Measurements from ENCODE around the gene SLC5A10.
A peak's percentile ranks its signal among the peaks of the same experiment; 100 is the strongest.

Gene SLC5A10

GRCh38 chr17:18986541-18987229, 34.7 kb downstream of the SLC5A10 start:
- DNase-seq = no peak

- DNase-seq = no peak
Measured at GRCh38 chr17:18987230-18987610, 35.3 kb downstream of the SLC5A10 start.

DNA sequence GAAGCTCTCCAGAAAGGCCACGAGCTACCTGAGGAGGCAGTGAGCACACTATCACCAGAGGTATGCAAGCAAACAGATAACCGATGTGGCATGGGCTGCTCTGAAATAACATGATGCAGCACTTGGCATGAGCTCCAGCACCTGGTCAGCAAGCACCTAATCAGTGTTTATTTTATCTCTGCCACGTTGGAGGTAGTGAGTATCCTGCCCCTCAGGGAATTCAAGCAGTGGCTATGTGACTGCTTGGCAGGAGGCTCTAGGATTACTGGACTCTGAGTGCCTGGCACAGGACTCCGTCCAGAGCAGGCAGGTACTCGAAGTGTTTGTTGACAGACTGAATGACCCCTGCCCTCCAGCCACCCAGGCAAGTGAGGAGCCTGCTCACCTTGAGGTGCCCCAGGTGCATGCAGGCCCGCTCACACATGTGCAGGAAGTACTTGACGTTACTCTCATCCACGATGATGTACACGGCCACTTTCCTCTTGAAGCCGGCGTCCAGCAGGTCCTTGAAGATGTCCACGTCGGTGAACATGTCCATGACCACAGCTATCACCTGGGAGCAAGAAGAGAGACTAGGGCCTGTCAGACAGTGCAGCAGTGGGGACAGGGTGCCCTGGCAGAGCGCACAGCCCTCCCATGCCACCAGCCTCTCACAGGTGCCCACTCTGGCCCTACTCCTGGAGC, 36.0 kb downstream of the SLC5A10 start:
- no peak for DNase-seq

- DNase-seq = no peak
Measured at GRCh38 chr17:18988546-18989173, 36.7 kb downstream of the SLC5A10 start.

DNA sequence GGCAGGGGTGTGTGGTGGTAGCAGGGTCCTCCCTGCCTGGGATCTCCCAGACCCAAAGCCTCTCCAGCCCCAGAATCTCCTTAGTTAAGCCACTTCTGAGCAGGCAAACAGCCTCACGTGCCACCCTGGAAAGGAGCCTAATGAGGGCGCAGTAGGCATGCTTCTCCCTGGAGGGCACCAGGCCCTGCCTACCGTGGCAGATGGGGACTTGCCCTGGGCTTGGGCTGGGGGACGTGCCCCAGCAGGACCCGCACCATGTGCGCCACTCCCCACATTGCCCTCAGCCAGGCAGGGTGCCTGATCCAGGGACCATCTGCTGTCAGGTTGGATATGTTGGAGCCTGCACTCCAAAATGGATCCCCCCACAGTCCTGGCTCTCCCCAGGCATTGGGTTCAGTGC, 38.4 kb downstream of the SLC5A10 start:
- no peak for DNase-seq

DNA sequence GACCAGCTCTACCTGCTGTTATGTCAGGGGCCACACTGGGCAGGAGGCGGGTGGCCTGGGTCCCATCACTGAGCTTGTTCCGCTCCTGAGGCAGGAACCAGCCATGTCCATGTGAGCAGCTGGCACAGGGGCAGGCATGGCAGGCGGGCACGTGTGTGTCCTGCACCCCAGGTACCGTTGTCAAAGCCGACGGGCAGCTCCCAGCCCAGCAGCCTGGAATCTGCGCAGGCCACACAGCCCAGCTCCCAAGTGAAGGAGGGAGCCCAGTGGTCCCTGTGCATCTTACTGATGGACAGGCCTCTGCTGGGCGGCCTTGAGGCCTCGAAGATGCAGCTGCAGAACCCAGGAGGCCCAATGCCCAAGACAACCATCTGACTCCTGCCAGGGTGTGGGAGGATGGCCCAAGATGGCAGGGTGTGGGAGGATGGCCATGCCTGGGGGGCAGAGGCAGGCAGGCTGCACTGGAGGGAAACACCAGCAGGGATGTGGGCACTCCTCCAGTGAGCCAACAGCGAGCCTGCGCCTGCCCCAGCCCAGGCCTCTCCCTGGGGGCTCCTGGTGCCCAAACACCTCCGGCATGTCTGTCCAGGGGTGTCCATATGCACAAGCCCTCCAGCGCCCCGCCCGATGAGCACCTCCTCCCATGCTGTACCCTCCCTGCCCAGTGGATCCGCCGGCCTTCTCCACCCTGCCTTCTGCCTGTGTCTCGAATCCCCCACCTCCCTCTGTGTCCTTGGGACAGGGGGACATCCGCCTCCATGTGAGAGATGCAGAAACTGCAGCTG, 39.8 kb downstream of the SLC5A10 start:
- DNase-seq = no peak

DNA sequence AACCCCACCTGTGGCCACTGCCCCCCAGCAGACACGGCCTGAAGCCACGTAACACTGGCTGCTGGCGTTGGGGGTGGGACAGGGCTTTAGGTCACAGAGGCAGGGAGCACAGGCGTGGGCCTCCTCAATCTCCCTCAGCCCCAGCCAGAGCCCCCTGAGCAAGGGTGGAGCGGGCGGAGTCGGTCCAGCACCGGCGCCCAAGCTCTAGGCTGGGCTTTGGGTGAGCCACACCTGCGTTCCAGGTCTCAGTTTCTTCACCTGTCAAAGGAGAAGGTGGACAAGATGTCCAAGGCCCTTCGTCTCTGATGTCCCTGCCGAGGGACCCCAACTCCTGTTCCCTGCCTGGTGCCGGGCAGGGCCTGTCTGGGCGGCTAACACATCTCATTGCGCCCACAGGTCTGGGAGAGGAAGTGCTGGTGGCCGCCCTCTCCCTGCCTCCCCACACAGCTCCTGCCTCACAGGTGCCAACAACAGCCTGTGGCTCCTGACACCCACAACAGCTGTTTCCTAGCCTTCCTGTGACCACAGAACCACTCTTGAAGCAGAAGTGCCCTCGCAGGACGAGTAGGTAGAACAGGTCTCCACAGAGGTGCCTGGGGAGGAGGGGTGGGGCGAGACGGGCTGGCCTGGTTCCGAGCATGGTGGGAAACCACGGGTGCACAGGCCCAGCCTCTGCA, 40.6 kb downstream of the SLC5A10 start:
- peak in 1 of 2 experiments; percentile 9 for DNase-seq

DNA sequence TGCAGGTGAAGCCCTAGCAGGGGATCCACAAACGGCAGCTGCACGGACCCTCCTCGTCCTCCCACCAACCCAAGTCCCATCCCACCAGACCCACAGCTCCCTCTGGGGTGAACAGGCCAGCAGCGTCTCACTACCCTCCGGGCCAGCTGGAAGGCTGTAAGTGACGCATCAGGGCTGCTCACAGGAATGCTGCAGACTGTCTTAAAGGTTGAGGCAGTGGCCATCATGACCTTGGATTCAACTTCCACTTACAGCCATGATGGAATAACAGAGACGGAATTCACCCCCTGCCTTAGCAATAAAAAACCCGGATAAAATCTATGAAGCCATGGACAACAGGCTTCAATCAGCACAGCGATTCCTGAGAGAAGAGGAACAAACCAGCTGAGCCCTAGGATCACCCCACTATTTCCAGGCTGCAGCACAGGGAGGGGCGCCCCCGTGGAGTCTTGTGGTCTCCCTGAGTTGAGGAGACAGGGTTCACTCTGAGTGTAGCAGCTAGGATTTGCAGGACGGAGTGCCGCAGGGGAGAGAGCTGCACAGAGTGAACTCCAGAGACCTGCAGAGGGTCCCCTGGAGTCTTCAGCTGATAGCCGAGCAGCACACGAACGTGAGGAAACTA, 42.1 kb downstream of the SLC5A10 start:
- no peak for DNase-seq

GRCh38 chr17:18994631-18995030, 42.7 kb downstream of the SLC5A10 start:
- DNase-seq = no peak

DNA sequence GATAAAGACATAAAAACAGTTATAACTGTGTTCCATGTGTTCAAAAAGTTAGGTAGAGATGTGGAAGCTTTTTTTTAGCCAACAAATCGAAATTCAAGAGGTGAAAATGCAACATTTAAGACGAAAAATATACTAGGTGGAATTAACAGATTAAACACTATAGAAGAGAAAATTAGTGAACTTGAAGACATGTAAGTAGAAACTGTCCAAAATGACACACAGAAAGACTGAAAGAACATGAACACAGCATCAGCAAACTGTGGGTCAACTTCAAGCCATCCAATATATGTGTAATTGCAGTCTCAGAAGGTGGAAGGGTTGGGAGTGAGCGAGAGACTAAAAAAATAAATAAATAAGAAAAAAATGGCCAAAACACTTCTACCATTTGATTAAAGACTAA, 43.3 kb downstream of the SLC5A10 start:
- no peak for DNase-seq

DNA sequence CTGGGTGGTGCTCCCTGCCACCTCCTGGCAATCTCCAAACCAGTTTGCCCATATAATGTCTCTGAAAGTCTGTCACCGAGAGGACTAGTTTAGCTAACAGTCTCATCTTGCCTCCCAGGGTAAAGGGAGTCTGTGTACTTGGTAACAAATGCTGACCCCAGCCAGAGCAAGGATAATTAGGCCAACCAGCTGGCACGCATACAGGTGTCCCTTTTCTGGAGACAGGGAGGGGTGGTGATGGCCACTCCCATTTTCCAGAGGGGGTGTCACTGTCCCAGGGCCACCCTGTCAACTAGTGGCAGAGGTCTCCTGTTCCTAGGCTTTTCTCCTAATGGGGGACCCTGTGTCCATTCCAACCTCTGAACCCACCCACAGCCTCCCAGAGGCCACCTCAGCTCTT, 44.5 kb downstream of the SLC5A10 start:
- DNase-seq = no peak

DNA sequence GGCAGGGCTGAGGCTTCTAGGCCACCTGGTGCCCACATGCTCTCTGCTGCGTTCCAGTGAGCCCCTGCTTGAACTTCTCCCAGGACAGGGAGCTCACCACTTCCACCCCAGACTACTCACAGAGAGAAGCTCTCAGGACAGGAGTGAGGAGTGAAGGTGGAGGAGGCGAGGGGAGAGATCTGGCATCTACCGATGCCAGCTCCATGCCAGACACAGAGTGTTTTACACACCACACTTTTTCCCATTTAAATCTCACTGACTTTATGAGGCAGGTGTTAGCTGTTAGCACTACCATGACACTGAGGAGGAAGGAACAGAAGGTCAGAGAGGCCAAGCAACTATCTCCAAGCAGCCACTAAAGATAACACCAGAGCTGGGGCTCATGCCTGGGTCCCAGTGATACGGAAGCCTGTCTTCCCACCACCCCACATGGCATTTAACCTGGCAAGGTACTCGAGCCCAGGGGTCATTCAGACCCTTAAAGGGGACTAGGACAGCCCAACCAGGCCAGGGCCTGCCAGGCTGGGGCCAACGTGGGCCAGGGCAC, 45.8 kb downstream of the SLC5A10 start:
- no peak for DNase-seq

- no peak for DNase-seq
Measured at GRCh38 chr17:18999394-18999793, 47.4 kb downstream of the SLC5A10 start.

DNA sequence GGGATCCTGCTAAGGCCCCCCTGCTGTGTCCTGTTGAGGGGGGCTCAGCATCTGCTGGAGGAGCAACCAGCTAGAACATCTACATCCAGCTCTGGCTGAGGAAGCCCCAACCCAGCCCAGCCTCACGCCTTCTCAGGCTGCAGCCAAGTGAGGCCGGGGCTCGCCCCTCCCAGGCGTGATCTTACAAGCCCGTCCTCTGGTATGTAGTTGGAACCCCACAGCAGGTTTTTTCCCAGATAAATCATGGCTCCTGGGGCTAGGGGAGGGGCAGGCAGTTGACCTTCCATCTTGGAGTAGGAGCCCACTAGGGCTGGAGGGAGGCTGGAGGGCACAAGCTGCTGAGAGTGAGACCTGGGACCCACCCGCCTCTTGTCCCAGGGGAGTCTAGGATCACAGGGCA, 47.9 kb downstream of the SLC5A10 start:
- no peak for DNase-seq

- DNase-seq = no peak
Measured at GRCh38 chr17:19000531-19001325, 48.8 kb downstream of the SLC5A10 start.

GRCh38 chr17:19001907-19002590, 50.1 kb downstream of the SLC5A10 start:
- no peak for DNase-seq

DNA sequence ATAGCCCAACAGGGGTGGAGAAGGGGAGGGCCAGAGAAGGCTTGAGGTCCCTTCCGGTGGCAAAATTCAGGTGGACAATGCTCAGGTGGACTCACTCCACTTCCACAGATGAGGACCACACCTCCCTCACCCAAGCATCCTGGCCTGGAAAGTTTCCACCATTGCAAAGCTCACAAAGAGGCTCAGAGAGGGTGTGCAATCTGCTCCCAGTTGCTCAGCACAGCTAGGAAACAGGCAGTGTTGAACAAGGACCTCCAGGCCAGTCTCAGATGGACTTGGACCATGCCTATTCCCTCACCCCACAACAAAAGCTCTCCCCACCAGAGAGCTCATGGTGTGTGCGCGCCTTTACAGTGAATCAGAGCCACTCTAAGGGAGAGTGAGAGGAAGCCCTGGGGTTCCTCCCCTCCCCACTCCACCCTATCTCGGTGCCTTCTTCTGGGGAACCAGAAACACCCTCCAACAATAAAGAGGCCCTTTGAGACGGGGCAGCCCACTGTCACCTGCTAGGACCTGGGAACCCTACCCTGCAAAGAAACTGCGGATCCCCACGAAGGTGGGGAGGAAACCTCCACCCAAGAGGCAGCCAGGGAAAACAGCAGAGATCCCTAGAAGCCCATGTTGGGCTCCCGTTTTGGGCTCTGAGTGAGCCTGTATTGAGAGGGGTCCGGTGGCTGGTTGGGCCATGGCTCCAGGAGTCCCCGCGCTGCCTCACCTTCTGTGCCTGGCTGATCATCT, 51.0 kb downstream of the SLC5A10 start:
- no peak for DNase-seq

GRCh38 chr17:19003543-19004420, 51.8 kb downstream of the SLC5A10 start:
- DNase-seq = no peak
